ENCODE results near the gene CRHR1. TPM values are rescaled to one million over a fixed set of nuclear protein-coding genes. Genes with fewer than 3 reads are reported as not detected.

Gene CRHR1
- total and polyA plus RNA-seq, 7 donors = 0.33 TPM; not detected in 6

DNA sequence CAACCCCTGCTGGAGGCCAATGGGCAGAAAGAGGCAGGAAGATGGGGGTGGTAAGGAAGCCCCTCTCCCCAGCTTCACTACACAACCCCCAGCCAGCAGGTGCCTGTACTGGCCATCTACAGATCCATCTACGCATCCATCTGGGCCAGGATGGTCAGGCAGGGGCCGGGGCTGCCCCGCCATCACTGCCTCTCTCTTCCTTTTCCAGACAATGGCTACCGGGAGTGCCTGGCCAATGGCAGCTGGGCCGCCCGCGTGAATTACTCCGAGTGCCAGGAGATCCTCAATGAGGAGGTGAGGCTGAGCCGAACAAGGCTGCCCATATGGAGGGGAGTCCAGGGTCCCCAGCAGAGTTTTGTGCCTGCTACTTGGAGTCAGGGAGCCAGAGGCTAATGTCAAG, 37.0 kb downstream of the CRHR1 start:
- no peak overlapping the region for H3K4me3 ChIP-seq
- intact Hi-C loops (cut with DNase I) = no loop called here
- H3K27me3 ChIP-seq = peaks cover 0 to 11% (median 0%) of the 10 kb centered on the region in 3 donors
- H3K27ac ChIP-seq = no peak overlapping the region
- H3K4me1 ChIP-seq = no peaks in the 10 kb centered on the region
- TF ChIP-seq, protein P1, sequence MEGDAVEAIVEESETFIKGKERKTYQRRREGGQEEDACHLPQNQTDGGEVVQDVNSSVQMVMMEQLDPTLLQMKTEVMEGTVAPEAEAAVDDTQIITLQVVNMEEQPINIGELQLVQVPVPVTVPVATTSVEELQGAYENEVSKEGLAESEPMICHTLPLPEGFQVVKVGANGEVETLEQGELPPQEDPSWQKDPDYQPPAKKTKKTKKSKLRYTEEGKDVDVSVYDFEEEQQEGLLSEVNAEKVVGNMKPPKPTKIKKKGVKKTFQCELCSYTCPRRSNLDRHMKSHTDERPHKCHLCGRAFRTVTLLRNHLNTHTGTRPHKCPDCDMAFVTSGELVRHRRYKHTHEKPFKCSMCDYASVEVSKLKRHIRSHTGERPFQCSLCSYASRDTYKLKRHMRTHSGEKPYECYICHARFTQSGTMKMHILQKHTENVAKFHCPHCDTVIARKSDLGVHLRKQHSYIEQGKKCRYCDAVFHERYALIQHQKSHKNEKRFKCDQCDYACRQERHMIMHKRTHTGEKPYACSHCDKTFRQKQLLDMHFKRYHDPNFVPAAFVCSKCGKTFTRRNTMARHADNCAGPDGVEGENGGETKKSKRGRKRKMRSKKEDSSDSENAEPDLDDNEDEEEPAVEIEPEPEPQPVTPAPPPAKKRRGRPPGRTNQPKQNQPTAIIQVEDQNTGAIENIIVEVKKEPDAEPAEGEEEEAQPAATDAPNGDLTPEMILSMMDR (IDR thresholded peaks at IDR 0.05) = no peak
- TF ChIP-seq EP300 (IDR thresholded peaks at IDR 0.05) (no peak), POLR2A (IDR thresholded peaks at IDR 0.05) (no peak), POLR2AphosphoS5 (IDR thresholded peaks at IDR 0.05) (no peak)
- H3K36me3 ChIP-seq = no peaks in the 10 kb centered on the region
- 91 to 92% methylated on average over 9 of the region's 9 CpGs for WGBS, 2 donors
- no peak for DNase-seq
- H3K9me3 ChIP-seq = no peaks in the 10 kb centered on the region

DNA sequence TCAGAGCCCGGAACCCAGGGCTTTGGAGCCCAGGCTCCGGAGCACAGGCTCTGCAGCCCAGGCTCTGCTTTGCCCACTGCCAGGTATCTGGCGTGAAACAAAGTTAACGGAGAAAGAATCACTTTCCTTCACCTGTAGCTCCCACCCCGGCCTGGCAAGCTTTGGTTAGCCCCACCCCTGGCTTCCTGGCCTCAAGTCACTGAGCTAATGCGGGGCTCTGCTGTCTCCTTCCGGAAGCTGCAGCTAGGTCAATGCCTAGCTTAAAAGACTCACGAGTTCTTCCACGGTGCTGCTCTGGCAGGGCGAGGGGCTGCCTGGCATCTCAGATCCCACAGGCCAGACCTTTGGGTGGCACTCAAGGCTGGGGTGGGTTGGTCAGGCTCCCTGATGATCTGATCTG, 39.5 kb downstream of the CRHR1 start:
- no peak overlapping the region for H3K27ac ChIP-seq
- 66 to 68% methylated on average over 10 of the region's 10 CpGs for WGBS, 2 donors
- peaks cover 0 to 11% (median 0%) of the 10 kb centered on the region in 3 donors for H3K27me3 ChIP-seq
- H3K9me3 ChIP-seq = no peaks in the 10 kb centered on the region
- H3K4me3 ChIP-seq = no peak overlapping the region
- H3K4me1 ChIP-seq = no peaks in the 10 kb centered on the region
- TF ChIP-seq POLR2A (IDR thresholded peaks at IDR 0.05) = no peak
- no peak for TF ChIP-seq EP300 (IDR thresholded peaks at IDR 0.05)
- no peak for TF ChIP-seq POLR2AphosphoS5 (IDR thresholded peaks at IDR 0.05)
- TF ChIP-seq, protein P1 (IDR thresholded peaks at IDR 0.05) = no peak
- DNase-seq = no peak
- H3K36me3 ChIP-seq = no peaks in the 10 kb centered on the region
- intact Hi-C loops (cut with DNase I) = no loop called here

DNA sequence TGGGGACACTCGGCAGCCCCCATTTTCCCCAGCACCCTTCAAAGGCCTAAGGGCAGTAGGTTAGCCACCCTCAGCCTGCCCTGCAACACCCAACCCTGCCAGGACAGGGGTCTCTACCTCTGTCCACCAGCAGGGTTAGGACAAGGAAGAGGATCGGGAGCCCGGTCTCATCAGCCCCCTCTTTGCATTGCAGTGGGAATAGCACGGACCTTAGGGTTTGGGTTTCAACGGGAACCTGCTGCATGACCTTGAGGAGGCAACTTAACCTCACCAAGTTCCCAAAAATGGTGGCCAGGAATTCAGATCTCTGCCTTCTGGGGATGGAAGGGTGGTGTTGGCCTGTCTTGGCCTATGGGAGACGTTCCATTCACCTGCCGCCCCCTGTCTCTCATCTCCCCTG, 40.4 kb downstream of the CRHR1 start:
- H3K27ac ChIP-seq = no peak overlapping the region
- H3K27me3 ChIP-seq = peaks cover 0 to 12% (median 0%) of the 10 kb centered on the region in 3 donors
- 75 to 80% methylated on average over 7 of the region's 7 CpGs for WGBS, 2 donors
- no peaks in the 10 kb centered on the region for H3K4me1 ChIP-seq
- H3K9me3 ChIP-seq = no peaks in the 10 kb centered on the region
- TF ChIP-seq, protein P1 (IDR thresholded peaks at IDR 0.05) = no peak
- TF ChIP-seq EP300 (IDR thresholded peaks at IDR 0.05) = no peak
- TF ChIP-seq POLR2A (IDR thresholded peaks at IDR 0.05) = no peak
- no peak for TF ChIP-seq POLR2AphosphoS5 (IDR thresholded peaks at IDR 0.05)
- DNase-seq = no peak
- intact Hi-C loops (cut with DNase I) = no loop called here
- H3K36me3 ChIP-seq = no peaks in the 10 kb centered on the region
- H3K4me3 ChIP-seq = no peak overlapping the region

DNA sequence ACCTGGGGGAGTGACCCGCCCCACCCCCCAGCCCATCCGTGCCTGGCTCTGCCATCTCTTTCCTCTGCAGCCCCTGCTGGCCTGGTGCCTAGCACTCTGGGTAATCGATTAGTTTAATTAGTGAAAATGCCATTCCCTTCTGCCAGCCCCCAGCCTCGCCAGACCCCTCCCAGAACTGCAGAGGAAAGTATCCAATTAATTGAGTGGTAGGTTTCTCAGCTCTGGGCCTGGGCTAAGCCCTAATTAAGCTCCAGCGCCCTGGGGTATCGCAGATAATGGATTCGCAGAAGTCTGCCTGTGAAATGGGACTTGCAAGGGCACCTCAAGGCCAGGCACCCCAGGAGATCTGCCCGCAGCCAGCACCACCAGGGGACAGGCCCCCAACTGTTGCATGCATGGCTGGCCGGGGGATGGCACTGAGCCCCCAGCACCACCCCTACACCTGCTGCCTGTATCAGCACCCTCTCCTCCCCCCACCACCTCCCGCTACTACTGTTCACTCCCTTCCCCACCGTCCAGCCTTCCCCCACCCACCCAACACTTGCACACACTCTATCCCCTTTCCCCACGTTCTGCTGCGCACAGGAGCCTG, 40.9 kb downstream of the CRHR1 start:
- intact Hi-C loops (cut with DNase I) = no loop called here
- 81 to 83% methylated on average over 13 of the region's 13 CpGs for WGBS, 2 donors
- TF ChIP-seq EP300 (IDR thresholded peaks at IDR 0.05) (no peak), POLR2A (IDR thresholded peaks at IDR 0.05) (no peak), POLR2AphosphoS5 (IDR thresholded peaks at IDR 0.05) (no peak)
- TF ChIP-seq, protein P1 (IDR thresholded peaks at IDR 0.05) = no peak
- Histone ChIP-seq H3K27me3 (peaks cover 0 to 15% (median 0%) of the 10 kb centered on the region in 3 donors), H3K27ac (no peak overlapping the region), H3K4me1 (no peaks in the 10 kb centered on the region), H3K36me3 (no peaks in the 10 kb centered on the region), H3K9me3 (no peaks in the 10 kb centered on the region), H3K4me3 (no peak overlapping the region)
- DNase-seq = no peak

DNA sequence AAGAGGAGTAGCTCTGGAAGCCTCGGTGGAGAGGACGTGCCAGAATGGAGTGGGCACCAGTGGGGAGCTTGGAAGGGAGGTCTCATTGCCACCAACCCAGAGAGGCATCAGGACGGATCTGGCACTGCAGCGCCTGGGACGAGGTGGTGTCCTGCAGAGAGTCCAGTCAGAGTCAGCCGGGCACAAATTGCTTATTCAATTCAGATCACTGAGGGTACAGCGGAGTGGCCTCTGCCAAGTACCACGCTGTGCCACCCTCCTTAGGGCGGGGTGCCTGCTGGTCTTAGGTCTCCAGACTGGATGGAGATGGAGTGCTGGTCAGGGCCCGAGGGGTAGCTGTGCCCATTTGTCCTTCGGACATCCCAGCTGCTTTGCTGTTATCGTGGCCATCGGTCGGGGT, 41.7 kb downstream of the CRHR1 start:
- H3K27me3 ChIP-seq = peaks cover 0 to 15% (median 0%) of the 10 kb centered on the region in 3 donors

More for the DNA sequence above, 41.7 kb downstream of the CRHR1 start:
- TF ChIP-seq EP300 (IDR thresholded peaks at IDR 0.05) (no peak), POLR2A (IDR thresholded peaks at IDR 0.05) (no peak), POLR2AphosphoS5 (IDR thresholded peaks at IDR 0.05) (no peak)
- TF ChIP-seq, protein P1 (IDR thresholded peaks at IDR 0.05) = no peak
- WGBS, 2 donors = 88 to 89% methylated on average over 14 of the region's 14 CpGs
- intact Hi-C loops (cut with DNase I) = no loop called here
- Histone ChIP-seq H3K4me3 (no peak overlapping the region), H3K4me1 (no peaks in the 10 kb centered on the region), H3K27ac (no peak overlapping the region), H3K36me3 (no peaks in the 10 kb centered on the region), H3K9me3 (no peaks in the 10 kb centered on the region)
- no peak for DNase-seq
